HepG2 (cell line): ENCODE results near the gene ALDH16A1. TPM values are rescaled to one million over a fixed set of nuclear protein-coding genes. Genes with fewer than 3 reads are reported as not detected.

Experiments used
- HOXA5 ChIP-seq: sonication (generic); formaldehyde crosslinking; IDR thresholded peaks from 2 replicates; pipeline ENCODE4 v1.4.0; 2020; ENCODE audit warnings: missing genetic modification reagents
- MTA1 ChIP-seq: sonication (generic); formaldehyde crosslinking; IDR thresholded peaks from 2 replicates; pipeline ENCODE4 v1.4.0; 2020; ENCODE audit warnings: missing genetic modification reagents, mild to moderate bottlenecking, borderline replicate concordance
- ZNF12 ChIP-seq: sonication (generic); formaldehyde crosslinking; IDR thresholded peaks from 2 replicates; pipeline ENCODE4 v1.5.0; 2020; ENCODE audit warnings: missing genetic modification reagents
- polyA plus RNA-seq, 8 experiments: library from polyadenylated mRNA; depleted of rRNA in 3 of 8; stranded (reverse) in 7 of 8; unstranded in 1 of 8; fragments of >200 nt; fragmentation: Illumina TruSeq in 4 of 8; extraction: Trizol in 4 of 8; gene quantifications; 2 replicates each; pipeline versions ENCODE4 v1.2.1 to v1.2.3, GENCODE V29; 2011 to 2016; ENCODE audit warnings: low read depth in 4 of 8, missing spikeins in 1 of 8, mixed read lengths in 1 of 8; ENCODE audit not compliant: insufficient read depth in 1 of 8
- total RNA-seq, 5 experiments: library from RNA; depleted of rRNA; stranded (reverse); fragments of >200 nt; fragmentation: Illumina TruSeq; extraction: Trizol; gene quantifications; 2 replicates each; pipeline ENCODE4 v1.2.3, GENCODE V29; 2016; ENCODE audit warnings: low read depth in 1 of 5
- TF ChIP-seq, protein P1 (sequence below): sonication (generic); formaldehyde crosslinking; IDR thresholded peaks from 2 replicates; pipeline ENCODE4 v1.4.0; 2020; ENCODE audit warnings: low read depth, mild to moderate bottlenecking, missing genetic modification reagents
- TF ChIP-seq, protein P2 (sequence below): sonication (generic); formaldehyde crosslinking; IDR thresholded peaks from 2 replicates; pipeline ENCODE4 v1.4.0; 2020; ENCODE audit warnings: missing genetic modification reagents, borderline replicate concordance
- TF ChIP-seq, protein P3 (sequence below): sonication (generic); formaldehyde crosslinking; IDR thresholded peaks from 2 replicates; pipeline ENCODE4 v1.4.0; 2020; ENCODE audit warnings: mild to moderate bottlenecking, missing genetic modification reagents

The ALDH16A1 gene
- total and polyA plus RNA-seq, 2 of the 13 experiments (the other 11 are each of a cell fraction or from before 2014, with no cell fraction given): 8.4 to 34.9 TPM

DNA sequence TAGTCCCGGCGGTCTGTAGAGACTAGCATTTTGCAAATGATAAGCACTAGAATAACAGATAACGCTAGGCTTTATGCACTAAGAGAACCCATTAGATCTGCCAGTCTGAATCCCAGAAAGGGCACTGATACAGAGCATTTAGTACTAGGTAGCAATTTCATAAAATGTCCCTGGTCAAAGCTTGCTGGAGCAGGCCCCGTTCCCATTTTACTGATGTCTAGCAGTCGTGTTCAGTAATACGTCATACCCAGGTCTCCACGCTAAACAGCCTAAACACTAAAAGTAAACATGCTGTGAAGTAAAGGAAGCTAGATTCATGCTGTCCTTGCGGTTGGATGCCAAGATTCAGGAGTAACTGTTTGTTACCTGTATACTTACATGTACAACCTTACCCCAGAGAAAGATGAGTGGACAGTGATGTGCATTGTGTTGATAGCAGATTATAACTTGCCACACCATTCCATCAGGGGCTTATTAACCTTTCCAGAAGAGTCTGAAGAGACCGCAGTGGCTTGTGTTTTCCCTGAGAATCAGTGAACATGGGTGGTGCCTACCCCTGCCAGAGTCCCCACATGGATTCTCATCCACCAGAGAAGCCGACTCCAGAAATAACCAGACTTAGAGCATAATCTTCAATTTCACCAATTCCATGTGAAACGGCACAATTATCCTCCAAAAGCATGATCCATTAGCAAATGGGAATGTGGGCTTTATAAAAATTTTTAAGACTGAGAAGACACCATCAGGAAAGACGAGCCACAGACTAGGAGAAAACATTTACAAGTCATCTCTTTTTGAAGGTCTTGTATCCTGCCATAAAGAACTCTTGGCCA is 39.8 kb downstream of the ALDH16A1 start (continued):
- TF ChIP-seq, protein P1, sequence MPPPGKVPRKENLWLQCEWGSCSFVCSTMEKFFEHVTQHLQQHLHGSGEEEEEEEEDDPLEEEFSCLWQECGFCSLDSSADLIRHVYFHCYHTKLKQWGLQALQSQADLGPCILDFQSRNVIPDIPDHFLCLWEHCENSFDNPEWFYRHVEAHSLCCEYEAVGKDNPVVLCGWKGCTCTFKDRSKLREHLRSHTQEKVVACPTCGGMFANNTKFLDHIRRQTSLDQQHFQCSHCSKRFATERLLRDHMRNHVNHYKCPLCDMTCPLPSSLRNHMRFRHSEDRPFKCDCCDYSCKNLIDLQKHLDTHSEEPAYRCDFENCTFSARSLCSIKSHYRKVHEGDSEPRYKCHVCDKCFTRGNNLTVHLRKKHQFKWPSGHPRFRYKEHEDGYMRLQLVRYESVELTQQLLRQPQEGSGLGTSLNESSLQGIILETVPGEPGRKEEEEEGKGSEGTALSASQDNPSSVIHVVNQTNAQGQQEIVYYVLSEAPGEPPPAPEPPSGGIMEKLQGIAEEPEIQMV: no peak
- TF ChIP-seq ZNF12 (CRISPR knock-in tag) (no peak), MTA1 (no peak), HOXA5 (CRISPR knock-in tag) (no peak)
- TF ChIP-seq, protein P2, sequence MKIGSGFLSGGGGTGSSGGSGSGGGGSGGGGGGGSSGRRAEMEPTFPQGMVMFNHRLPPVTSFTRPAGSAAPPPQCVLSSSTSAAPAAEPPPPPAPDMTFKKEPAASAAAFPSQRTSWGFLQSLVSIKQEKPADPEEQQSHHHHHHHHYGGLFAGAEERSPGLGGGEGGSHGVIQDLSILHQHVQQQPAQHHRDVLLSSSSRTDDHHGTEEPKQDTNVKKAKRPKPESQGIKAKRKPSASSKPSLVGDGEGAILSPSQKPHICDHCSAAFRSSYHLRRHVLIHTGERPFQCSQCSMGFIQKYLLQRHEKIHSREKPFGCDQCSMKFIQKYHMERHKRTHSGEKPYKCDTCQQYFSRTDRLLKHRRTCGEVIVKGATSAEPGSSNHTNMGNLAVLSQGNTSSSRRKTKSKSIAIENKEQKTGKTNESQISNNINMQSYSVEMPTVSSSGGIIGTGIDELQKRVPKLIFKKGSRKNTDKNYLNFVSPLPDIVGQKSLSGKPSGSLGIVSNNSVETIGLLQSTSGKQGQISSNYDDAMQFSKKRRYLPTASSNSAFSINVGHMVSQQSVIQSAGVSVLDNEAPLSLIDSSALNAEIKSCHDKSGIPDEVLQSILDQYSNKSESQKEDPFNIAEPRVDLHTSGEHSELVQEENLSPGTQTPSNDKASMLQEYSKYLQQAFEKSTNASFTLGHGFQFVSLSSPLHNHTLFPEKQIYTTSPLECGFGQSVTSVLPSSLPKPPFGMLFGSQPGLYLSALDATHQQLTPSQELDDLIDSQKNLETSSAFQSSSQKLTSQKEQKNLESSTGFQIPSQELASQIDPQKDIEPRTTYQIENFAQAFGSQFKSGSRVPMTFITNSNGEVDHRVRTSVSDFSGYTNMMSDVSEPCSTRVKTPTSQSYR (CRISPR knock-in tag): no peak
- TF ChIP-seq, protein P3, sequence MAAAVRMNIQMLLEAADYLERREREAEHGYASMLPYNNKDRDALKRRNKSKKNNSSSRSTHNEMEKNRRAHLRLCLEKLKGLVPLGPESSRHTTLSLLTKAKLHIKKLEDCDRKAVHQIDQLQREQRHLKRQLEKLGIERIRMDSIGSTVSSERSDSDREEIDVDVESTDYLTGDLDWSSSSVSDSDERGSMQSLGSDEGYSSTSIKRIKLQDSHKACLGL: no peak
